ENCODE data around the gene PIRT.

PIRT gene

GRCh38 chr17:10789694-10790271 is 48.1 kb downstream of the PIRT start:
- DNase-seq (ENCODE audit: low read depth in 2 of 2): no peak

- DNase-seq (ENCODE audit: low read depth in 2 of 2): no peak
Measured at GRCh38 chr17:10787306-10788045, 50.4 kb downstream of the PIRT start.

- no peak for DNase-seq (ENCODE audit: low read depth in 2 of 2)
Measured at GRCh38 chr17:10785295-10785694, 52.6 kb downstream of the PIRT start.

GRCh38 chr17:10779609-10780008 is 58.3 kb downstream of the PIRT start:
- DNase-seq (ENCODE audit: low read depth in 2 of 2): no peak

- DNase-seq (ENCODE audit: low read depth in 2 of 2): no peak
Measured at GRCh38 chr17:10777890-10778289, 60.0 kb downstream of the PIRT start.

- DNase-seq (ENCODE audit: low read depth in 2 of 2): no peak
Measured at GRCh38 chr17:10777131-10777807, 60.6 kb downstream of the PIRT start.

- no peak for DNase-seq (ENCODE audit: low read depth in 2 of 2)
Measured at GRCh38 chr17:10776381-10776780, 61.5 kb downstream of the PIRT start.

- no peak for DNase-seq (ENCODE audit: low read depth in 2 of 2)
Measured at GRCh38 chr17:10775740-10776356, 62.0 kb downstream of the PIRT start.

GRCh38 chr17:10775058-10775457 is 62.8 kb downstream of the PIRT start:
- no peak for DNase-seq (ENCODE audit: low read depth in 2 of 2)

- no peak for DNase-seq (ENCODE audit: low read depth in 2 of 2)
Measured at GRCh38 chr17:10773391-10773790, 64.5 kb downstream of the PIRT start.

Data from stimulated activated CD4-positive, alpha-beta T cell treated with anti-CD3 and anti-CD28 coated beads, Interleukin-1b, Interleukin-23, amount 100 ng/mL, for 4 hours (primary cell).